ENCODE results near the gene NDRG4.

DNA sequence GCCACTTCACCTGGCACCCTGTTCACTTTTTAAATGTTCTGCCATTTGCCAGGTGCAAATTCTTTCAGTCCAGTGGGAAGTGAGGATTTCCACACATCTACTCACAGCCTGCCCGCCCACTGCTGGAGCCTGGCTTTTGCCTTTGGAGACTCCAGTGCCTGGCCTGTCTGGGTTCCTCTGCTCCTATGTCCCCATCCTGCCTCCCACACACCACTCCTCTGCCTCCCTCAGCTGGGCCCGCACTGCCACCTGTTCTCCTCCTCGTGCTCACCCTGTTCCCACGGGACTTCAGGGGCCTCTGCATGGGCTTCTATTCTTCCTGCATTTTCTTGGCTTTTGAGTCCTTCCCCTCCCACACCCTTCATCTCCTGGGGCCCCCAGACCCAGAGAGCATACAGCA is 7.9 kb upstream of the NDRG4 start:
- TF ChIP-seq, protein P1, sequence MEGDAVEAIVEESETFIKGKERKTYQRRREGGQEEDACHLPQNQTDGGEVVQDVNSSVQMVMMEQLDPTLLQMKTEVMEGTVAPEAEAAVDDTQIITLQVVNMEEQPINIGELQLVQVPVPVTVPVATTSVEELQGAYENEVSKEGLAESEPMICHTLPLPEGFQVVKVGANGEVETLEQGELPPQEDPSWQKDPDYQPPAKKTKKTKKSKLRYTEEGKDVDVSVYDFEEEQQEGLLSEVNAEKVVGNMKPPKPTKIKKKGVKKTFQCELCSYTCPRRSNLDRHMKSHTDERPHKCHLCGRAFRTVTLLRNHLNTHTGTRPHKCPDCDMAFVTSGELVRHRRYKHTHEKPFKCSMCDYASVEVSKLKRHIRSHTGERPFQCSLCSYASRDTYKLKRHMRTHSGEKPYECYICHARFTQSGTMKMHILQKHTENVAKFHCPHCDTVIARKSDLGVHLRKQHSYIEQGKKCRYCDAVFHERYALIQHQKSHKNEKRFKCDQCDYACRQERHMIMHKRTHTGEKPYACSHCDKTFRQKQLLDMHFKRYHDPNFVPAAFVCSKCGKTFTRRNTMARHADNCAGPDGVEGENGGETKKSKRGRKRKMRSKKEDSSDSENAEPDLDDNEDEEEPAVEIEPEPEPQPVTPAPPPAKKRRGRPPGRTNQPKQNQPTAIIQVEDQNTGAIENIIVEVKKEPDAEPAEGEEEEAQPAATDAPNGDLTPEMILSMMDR (IDR thresholded peaks at IDR 0.05; ENCODE audit: low read depth, low read length, poor library complexity, severe bottlenecking): no peak
- TF ChIP-seq EZH2phosphoT487 (IDR thresholded peaks at IDR 0.05; ENCODE audit: borderline replicate concordance, low read length): no peak

All from DOHH2 (cell line).